ENCODE measurements around the gene RIN1. TPM values are rescaled to one million over a fixed set of nuclear protein-coding genes. Genes with fewer than 3 reads are reported as not detected.
A peak's percentile ranks its signal among the peaks of the same experiment; 100 is the strongest.

RIN1 gene
- polyA plus RNA-seq, 3 donors from 2014 or later, result 0.17 to 0.20 TPM; not detected in 1

GRCh38 chr11:66287211-66287888 is 48.9 kb downstream of the RIN1 start:
- H3K9me3 Mint-ChIP-seq, result no peaks in the 10 kb centered on the region
- no peak for DNase-seq
- H3K27me3 Mint-ChIP-seq (ENCODE audit: low read depth in 3 of 3), result peaks cover 10 to 24% (median 19%) of the 10 kb centered on the region in 3 donors
- H3K36me3 Mint-ChIP-seq, result peaks cover 0 to 3% (median 0%) of the 10 kb centered on the region in 3 donors
- H3K27ac Mint-ChIP-seq, result peak overlapping the region in 5 of 6 donors; percentile 12 to 74 (median 49)
- H3K4me1 Mint-ChIP-seq, result peaks cover 40 to 44% of the 10 kb centered on the region in 2 donors
- H3K4me3 Mint-ChIP-seq, result peak overlapping the region; percentile 59 to 88 (median 73)

- Mint-ChIP-seq H3K9me3 (no peaks in the 10 kb centered on the region), H3K4me3 (peak overlapping the region in 4 of 5 donors; percentile 13 to 77 (median 37)), H3K27ac (peak overlapping the region in 1 of 6 donors; percentile 39), H3K4me1 (peaks cover 45 to 47% of the 10 kb centered on the region in 2 donors), H3K27me3 (ENCODE audit: low read depth in 3 of 3) (peaks cover 14 to 27% (median 23%) of the 10 kb centered on the region in 3 donors), H3K36me3 (peaks cover 0 to 3% (median 0%) of the 10 kb centered on the region in 3 donors)
- no peak for DNase-seq
Observed at GRCh38 chr11:66286699-66287098, 49.5 kb downstream of the RIN1 start.

- peak overlapping the region in 1 of 6 donors; percentile 67 for H3K27ac Mint-ChIP-seq
- no peak for DNase-seq
- peaks cover 39 to 47% of the 10 kb centered on the region in 2 donors for H3K4me1 Mint-ChIP-seq
- peaks cover 14 to 30% (median 24%) of the 10 kb centered on the region in 3 donors for H3K27me3 Mint-ChIP-seq (ENCODE audit: low read depth in 3 of 3)
- no peak overlapping the region for H3K4me3 Mint-ChIP-seq
- H3K9me3 Mint-ChIP-seq, result no peaks in the 10 kb centered on the region
- peaks cover 0 to 3% (median 0%) of the 10 kb centered on the region in 3 donors for H3K36me3 Mint-ChIP-seq
Observed at GRCh38 chr11:66285250-66285947, 50.8 kb downstream of the RIN1 start.

- no peak for DNase-seq
- Mint-ChIP-seq H3K36me3 (peaks cover 0 to 3% (median 0%) of the 10 kb centered on the region in 3 donors), H3K27me3 (ENCODE audit: low read depth in 3 of 3) (peaks cover 12 to 27% (median 25%) of the 10 kb centered on the region in 3 donors), H3K4me1 (peaks cover 31 to 40% of the 10 kb centered on the region in 2 donors), H3K27ac (peak overlapping the region in 1 of 6 donors; percentile 13), H3K9me3 (no peaks in the 10 kb centered on the region), H3K4me3 (no peak overlapping the region)
Observed at GRCh38 chr11:66284526-66285078, 51.6 kb downstream of the RIN1 start.

- no peak for DNase-seq
- H3K9me3 Mint-ChIP-seq, result no peaks in the 10 kb centered on the region
- no peak overlapping the region for H3K4me3 Mint-ChIP-seq
- peaks cover 10 to 27% (median 24%) of the 10 kb centered on the region in 3 donors for H3K27me3 Mint-ChIP-seq (ENCODE audit: low read depth in 3 of 3)
- peak overlapping the region in 1 of 6 donors; percentile 39 for H3K27ac Mint-ChIP-seq
- H3K36me3 Mint-ChIP-seq, result no peaks in the 10 kb centered on the region
- peaks cover 24 to 40% of the 10 kb centered on the region in 2 donors for H3K4me1 Mint-ChIP-seq
Observed at GRCh38 chr11:66283461-66284105, 52.7 kb downstream of the RIN1 start.

GRCh38 chr11:66282468-66283455 is 53.5 kb downstream of the RIN1 start:
- H3K4me1 Mint-ChIP-seq, result peaks cover 19 to 34% of the 10 kb centered on the region in 2 donors
- DNase-seq, result peak; percentile 96 to 97 (median 96)
- H3K27ac Mint-ChIP-seq, result peak overlapping the region in 5 of 6 donors; percentile 39 to 87 (median 59)
- H3K9me3 Mint-ChIP-seq, result no peaks in the 10 kb centered on the region
- peaks cover 10 to 28% (median 22%) of the 10 kb centered on the region in 3 donors for H3K27me3 Mint-ChIP-seq (ENCODE audit: low read depth in 3 of 3)
- no peaks in the 10 kb centered on the region for H3K36me3 Mint-ChIP-seq
- H3K4me3 Mint-ChIP-seq, result peak overlapping the region in 4 of 5 donors; percentile 41 to 67 (median 60)

Other genes starting within 250 kb of the RIN1 start
- 1 to 10 TPM; 1.6 to 7.1 (median 3.9) TPM for gene KLC2, start 78.7 kb downstream of the RIN1 start, polyA plus RNA-seq
- 10 to 100 TPM; 22.9 to 33.2 (median 25.8) TPM for gene RAB1B, start 67.8 kb downstream of the RIN1 start, polyA plus RNA-seq
- not detected for gene CNIH2, start 58.3 kb downstream of the RIN1 start, polyA plus RNA-seq
- gene YIF1A, start 47.3 kb downstream of the RIN1 start, polyA plus RNA-seq, result 10 to 100 TPM; 55.7 to 85.2 (median 62.1) TPM
- not detected for gene TMEM151A, start 44.5 kb downstream of the RIN1 start, polyA plus RNA-seq
- gene CD248, start 19.4 kb downstream of the RIN1 start, polyA plus RNA-seq, result not detected
- gene BRMS1, start 8.7 kb upstream of the RIN1 start, polyA plus RNA-seq, result 10 to 100 TPM; 69.3 to 79.8 (median 76.3) TPM
- gene B4GAT1, start 11.2 kb upstream of the RIN1 start, polyA plus RNA-seq, result 10 to 100 TPM in 1 of 3 donors, 1 to 10 TPM in 2; 7.0 to 11.1 (median 7.4) TPM
- under 1 TPM in 2 of 3 donors, not detected in 1; 0.21 to 0.32 TPM for gene SLC29A2, start 35.3 kb upstream of the RIN1 start, polyA plus RNA-seq
- not detected for gene NPAS4, start 84.6 kb upstream of the RIN1 start, polyA plus RNA-seq
- 100 to 1,000 TPM in 1 of 3 donors, 10 to 100 TPM in 2; 53.6 to 118 (median 88.6) TPM for gene MRPL11, start 102.4 kb upstream of the RIN1 start, polyA plus RNA-seq
- gene PELI3, start 130.5 kb upstream of the RIN1 start, polyA plus RNA-seq, result 1 to 10 TPM; 1.6 to 3.2 (median 1.7) TPM
- 10 to 100 TPM; 44.5 to 54.2 (median 47.6) TPM for gene DPP3, start 144.0 kb upstream of the RIN1 start, polyA plus RNA-seq
- gene BBS1, start 174.2 kb upstream of the RIN1 start, polyA plus RNA-seq, result 1 to 10 TPM; 5.3 to 8.3 (median 6.2) TPM
- 10 to 100 TPM; 19.8 to 28.0 (median 24.7) TPM for gene ZDHHC24, start 209.6 kb upstream of the RIN1 start, polyA plus RNA-seq
- under 1 TPM in 1 of 3 donors, not detected in 2; 0.07 TPM for gene ACTN3, start 210.5 kb upstream of the RIN1 start, polyA plus RNA-seq
- gene CTSF, start 232.2 kb upstream of the RIN1 start, polyA plus RNA-seq, result 10 to 100 TPM; 24.2 to 56.7 (median 48.8) TPM

All from immature natural killer cell (primary cell).